Ascending aorta (tissue), 2 donors: Measurements from ENCODE around the gene NFATC4. TPM values are rescaled to one million over a fixed set of nuclear protein-coding genes. Genes with fewer than 3 reads are reported as not detected.

Source experiments
- DNase-seq, 2 donors: peaks; one replicate each; pipeline ENCODE4 v3.0.0-alpha.2; 2019; ENCODE audit warnings: low spot score in 2 of 2
- H3K27ac ChIP-seq, 2 donors: fragments of 200-600 bp; sonication (generic); one replicate each; pipeline ENCODE4 v1.5.1; 2016 to 2017; ENCODE audit warnings: mild to moderate bottlenecking in 1 of 2
- H3K27me3 ChIP-seq: fragments of 200-600 bp; sonication (generic); one replicate; pipeline ENCODE4 v1.5.1; 2017
- H3K36me3 ChIP-seq, 2 donors: fragments of 200-600 bp; sonication (generic); one replicate each; pipeline ENCODE4 v1.5.1; 2016
- H3K4me1 ChIP-seq, 2 donors: fragments of 200-600 bp; sonication (generic); one replicate each; pipeline ENCODE4 v1.5.1; 2016 to 2017; ENCODE audit warnings: mild to moderate bottlenecking in 1 of 2
- H3K4me3 ChIP-seq, 2 donors: fragments of 200-600 bp; sonication (generic); one replicate each; pipeline ENCODE4 v1.5.1; 2016 to 2017; ENCODE audit warnings: mild to moderate bottlenecking in 1 of 2
- H3K9me3 ChIP-seq, 2 donors: fragments of 200-600 bp; sonication (generic); one replicate each; pipeline ENCODE4 v1.5.1; 2016
- CTCF ChIP-seq, 3 experiments: fragments of 200-600 bp in 2 of 3; fragments of 450-650 bp in 1 of 3; sonication (generic) in 2 of 3; IDR thresholded peaks; one replicate each; pipeline ENCODE4 v1.5.1; 2016 to 2019; ENCODE audit warnings: antibody characterized with exemption in 3 of 3, mild to moderate bottlenecking in 1 of 3, moderate library complexity in 1 of 3
- intact Hi-C: fragments of 100-400 bp; cut with DNase I; formaldehyde crosslinking; loops from one replicate; pipeline ENCODE4 v1.15.1; 2023
- total RNA-seq: library from RNA; depleted of rRNA; stranded (reverse); fragments of >200 nt; gene quantifications from one replicate; pipeline ENCODE4 v1.1.0, GENCODE V29; 2016

Gene NFATC4
- total RNA-seq, 1 donor from 2014 or later, result 58.9 TPM

DNA sequence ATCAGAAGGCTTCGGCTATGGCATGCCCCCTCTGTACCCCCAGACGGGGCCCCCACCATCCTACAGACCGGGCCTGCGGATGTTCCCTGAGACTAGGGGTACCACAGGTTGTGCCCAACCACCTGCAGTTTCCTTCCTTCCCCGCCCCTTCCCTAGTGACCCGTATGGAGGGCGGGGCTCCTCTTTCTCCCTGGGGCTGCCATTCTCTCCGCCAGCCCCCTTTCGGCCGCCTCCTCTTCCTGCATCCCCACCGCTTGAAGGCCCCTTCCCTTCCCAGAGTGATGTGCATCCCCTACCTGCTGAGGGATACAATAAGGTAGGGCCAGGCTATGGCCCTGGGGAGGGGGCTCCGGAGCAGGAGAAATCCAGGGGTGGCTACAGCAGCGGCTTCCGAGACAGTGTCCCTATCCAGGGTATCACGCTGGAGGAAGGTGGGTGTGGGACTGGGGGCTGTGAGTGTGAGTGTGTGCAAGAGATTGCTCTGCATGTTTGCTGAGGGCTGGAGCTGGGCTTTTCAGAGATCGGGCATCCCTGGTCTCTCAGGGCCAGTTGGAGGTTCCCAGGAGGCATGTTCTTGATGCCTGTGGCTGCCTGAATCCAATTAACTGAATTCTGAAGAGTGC is 8.6 kb downstream of the NFATC4 start:
- no peaks in the 10 kb centered on the region for H3K27me3 ChIP-seq
- no peak for DNase-seq
- H3K9me3 ChIP-seq, result no peaks in the 10 kb centered on the region
- no peak overlapping the region for H3K27ac ChIP-seq
- intact Hi-C loops, result no loop called here
- H3K4me3 ChIP-seq, result no peak overlapping the region
- H3K36me3 ChIP-seq, result peaks cover 3 to 50% of the 10 kb centered on the region in 2 donors
- H3K4me1 ChIP-seq, result peaks cover 0 to 3% of the 10 kb centered on the region in 2 donors
- TF ChIP-seq CTCF (IDR thresholded peaks at IDR 0.05), result no peak

GRCh38 chr14:24377126-24377525 is 9.1 kb downstream of the NFATC4 start:
- no peak for DNase-seq
- H3K27ac ChIP-seq, result no peak overlapping the region
- TF ChIP-seq CTCF (IDR thresholded peaks at IDR 0.05), result no peak
- H3K36me3 ChIP-seq, result peaks cover 3 to 48% of the 10 kb centered on the region in 2 donors
- H3K9me3 ChIP-seq, result no peaks in the 10 kb centered on the region
- intact Hi-C loops, result no loop called here
- no peaks in the 10 kb centered on the region for H3K27me3 ChIP-seq
- peaks cover 0 to 3% of the 10 kb centered on the region in 2 donors for H3K4me1 ChIP-seq
- no peak overlapping the region for H3K4me3 ChIP-seq

DNA sequence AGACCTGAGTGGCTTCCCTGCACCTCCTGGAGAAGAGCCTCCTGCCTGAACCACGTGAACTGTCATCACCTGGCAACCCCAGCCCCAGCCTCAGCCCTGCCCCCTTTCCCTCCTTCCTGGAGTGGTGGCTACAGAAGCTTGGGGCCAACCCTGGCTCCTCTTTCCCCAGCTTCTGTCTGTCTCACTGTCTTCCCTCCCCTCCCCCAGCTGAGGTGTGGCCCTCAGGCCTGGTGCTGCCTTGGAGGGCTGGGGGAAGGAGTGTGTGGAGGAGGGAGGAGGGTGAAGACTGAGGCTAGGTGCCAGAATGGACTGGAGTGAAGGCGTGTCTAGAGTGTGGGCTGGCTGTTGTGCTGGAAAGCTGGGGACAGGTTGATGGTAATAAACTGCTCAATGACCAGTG is 9.7 kb downstream of the NFATC4 start:
- no peak for TF ChIP-seq CTCF (IDR thresholded peaks at IDR 0.05)
- DNase-seq, result no peak
- Histone ChIP-seq H3K4me1 (no peaks in the 10 kb centered on the region), H3K27me3 (no peaks in the 10 kb centered on the region), H3K36me3 (peaks cover 3 to 42% of the 10 kb centered on the region in 2 donors), H3K27ac (no peak overlapping the region), H3K9me3 (no peaks in the 10 kb centered on the region), H3K4me3 (no peak overlapping the region)
- intact Hi-C loops, result no loop called here

DNA sequence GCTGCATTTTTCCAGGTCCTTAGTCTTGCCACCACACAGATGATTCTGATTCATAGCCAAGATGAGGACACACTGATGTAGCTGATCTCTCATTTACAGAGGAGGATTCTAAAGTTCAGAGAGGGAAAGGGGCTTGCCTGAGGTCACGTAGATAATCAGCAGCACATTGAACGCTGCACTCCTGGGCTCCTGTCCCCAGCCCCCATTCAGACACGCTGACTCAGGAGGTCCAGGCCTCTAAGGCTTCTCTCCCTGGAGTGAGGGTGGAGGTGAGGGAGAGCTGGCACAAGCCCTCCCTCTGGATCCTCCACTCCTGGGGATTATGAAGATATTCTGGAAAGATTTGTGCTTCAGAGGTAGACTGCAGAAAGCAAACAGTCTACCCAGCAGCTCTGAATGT is 10.3 kb downstream of the NFATC4 start:
- no peak for TF ChIP-seq CTCF (IDR thresholded peaks at IDR 0.05)
- no peaks in the 10 kb centered on the region for H3K9me3 ChIP-seq

DNA sequence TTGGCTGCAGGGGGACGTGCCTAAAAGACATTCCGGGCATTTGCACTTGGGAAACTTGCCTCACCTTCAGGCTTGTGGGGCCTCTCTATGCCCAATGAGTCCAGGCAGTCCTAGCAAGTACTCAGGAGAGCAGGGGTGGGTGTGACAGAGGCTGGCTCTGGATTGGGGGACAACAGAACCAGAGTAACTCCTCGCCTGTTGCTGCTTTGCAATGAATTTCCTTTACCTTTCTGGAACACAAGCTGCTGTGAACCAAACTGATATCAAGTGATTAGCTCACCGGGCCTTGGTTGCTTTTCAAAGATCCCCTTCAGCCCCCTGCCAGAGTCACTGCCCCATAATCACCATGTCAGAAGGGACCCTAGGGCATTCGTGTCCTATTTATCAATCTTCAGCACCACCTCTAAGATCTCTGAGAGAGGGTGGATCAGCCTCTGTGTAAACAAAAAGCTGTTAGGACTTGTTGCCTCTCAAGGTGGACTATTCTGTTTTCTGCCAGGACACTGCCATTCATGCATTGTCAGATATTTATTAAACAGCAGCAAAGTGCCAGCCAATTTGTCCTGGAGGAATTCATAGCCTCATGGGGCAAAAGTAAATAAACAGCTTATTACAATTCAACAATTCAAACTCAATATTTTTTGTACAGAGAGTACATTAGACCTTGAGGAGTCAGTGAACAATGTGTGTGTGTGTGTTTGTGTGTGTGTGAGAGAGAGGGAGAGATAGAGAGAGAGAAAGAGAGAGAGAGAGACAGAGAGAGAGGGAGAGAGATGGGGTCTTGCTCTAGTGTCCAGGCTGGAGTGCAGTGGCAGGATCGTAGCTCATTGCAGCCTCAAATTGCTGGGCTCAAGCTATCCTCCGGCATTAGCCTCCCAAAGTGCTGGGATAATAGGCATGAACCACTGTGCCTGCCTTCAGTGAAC is 11.3 kb downstream of the NFATC4 start:
- Histone ChIP-seq H3K4me3 (no peak overlapping the region), H3K27ac (no peak overlapping the region), H3K27me3 (no peaks in the 10 kb centered on the region), H3K36me3 (peaks cover 3 to 26% of the 10 kb centered on the region in 2 donors), H3K9me3 (no peaks in the 10 kb centered on the region), H3K4me1 (no peaks in the 10 kb centered on the region)
- intact Hi-C loops, result no loop called here
- TF ChIP-seq CTCF (IDR thresholded peaks at IDR 0.05), result no peak
- DNase-seq, result no peak

More for the DNA sequence above, 10.3 kb downstream of the NFATC4 start:
- Histone ChIP-seq H3K4me3 (no peak overlapping the region), H3K27ac (no peak overlapping the region), H3K36me3 (peaks cover 3 to 36% of the 10 kb centered on the region in 2 donors), H3K27me3 (no peaks in the 10 kb centered on the region), H3K4me1 (no peaks in the 10 kb centered on the region)
- no peak for DNase-seq
- intact Hi-C loops, result no loop called here
